ENCODE results near the gene HDAC4. TPM values are rescaled to one million over a fixed set of nuclear protein-coding genes. Genes with fewer than 3 reads are reported as not detected.

The HDAC4 gene
- total RNA-seq, 1 experiment from 2014 or later, result 32.0 TPM

- H3K4me1 ChIP-seq (ENCODE audit: insufficient read depth, low read length), result no peaks in the 10 kb centered on the region
- no peaks in the 10 kb centered on the region for H4K20me1 ChIP-seq (ENCODE audit: control insufficient read depth, insufficient read depth, insufficient read length)
- H3T11ph ChIP-seq (ENCODE audit: low read length), result no peak overlapping the region
- no peak overlapping the region for H3K14ac ChIP-seq (ENCODE audit: insufficient read depth, low read length)
- Mint-ChIP-seq H3K4me1 (no peaks in the 10 kb centered on the region), H3K27me3 (ENCODE audit: low read depth) (no peaks in the 10 kb centered on the region), H3K27ac (no peak overlapping the region), H3K9me3 (no peaks in the 10 kb centered on the region), H3K36me3 (ENCODE audit: insufficient read depth in 1 of 3, low read depth in 3 of 3) (peaks cover 14 to 52% (median 40%) of the 10 kb centered on the region in 3 experiments; a peak in 6 of 7 replicates), H3K4me3 (no peak overlapping the region)
- H4K5ac ChIP-seq (ENCODE audit: insufficient read length, low read depth, low read length), result no peak overlapping the region
- no peaks in the 10 kb centered on the region for H3K23me2 ChIP-seq (ENCODE audit: insufficient read length, low read depth, low read length, poor library complexity, severe bottlenecking)
- no peak overlapping the region for H2BK120ac ChIP-seq (ENCODE audit: low read depth, low read length, poor library complexity, severe bottlenecking)
- no peak for TF ChIP-seq CTCF (conservative IDR thresholded peaks at IDR 0.05)
- H2BK20ac ChIP-seq (ENCODE audit: low read depth, low read length, poor library complexity, severe bottlenecking), result no peak overlapping the region
- H3K79me2 ChIP-seq (ENCODE audit: insufficient read depth, low read length), result no peaks in the 10 kb centered on the region
- H2BK5ac ChIP-seq (ENCODE audit: insufficient read length, low read length), result no peak overlapping the region
- H3K4me2 ChIP-seq (ENCODE audit: insufficient read depth, insufficient read length, low read length), result no peak overlapping the region
- WGBS (ENCODE audit: extremely low coverage, insufficient read length, low lambda C conversion rate), result no CpG with 5 or more reads among the region's 23 CpGs
- H2BK12ac ChIP-seq (ENCODE audit: insufficient read length, low read depth, low read length), result no peak overlapping the region
- H3K9me3 ChIP-seq (ENCODE audit: control insufficient read depth, low read depth, low read length), result no peaks in the 10 kb centered on the region
- no peak overlapping the region for H3K9ac ChIP-seq (ENCODE audit: extremely low read depth, insufficient read length, low read length)
- H3K27me3 ChIP-seq (ENCODE audit: insufficient read depth, low read length), result no peaks in the 10 kb centered on the region
- H2AFZ ChIP-seq (ENCODE audit: low read length), result no peak overlapping the region
- H4K8ac ChIP-seq (replicated peaks; ENCODE audit: insufficient read length, low read depth, low read length), result no peak overlapping the region
- no peaks in the 10 kb centered on the region for H3K79me1 ChIP-seq (ENCODE audit: insufficient read depth, low read depth, low read length, poor library complexity, severe bottlenecking)
- H3K18ac ChIP-seq (ENCODE audit: insufficient read length, low read depth, low read length), result no peak overlapping the region
- no peak for DNase-seq
- no peak overlapping the region for H2AK5ac ChIP-seq (ENCODE audit: insufficient read length, low read length)
- H4K91ac ChIP-seq (ENCODE audit: insufficient read length, low read depth, low read length), result no peak overlapping the region
- H2BK15ac ChIP-seq (ENCODE audit: low read depth, low read length), result no peak overlapping the region
- H3K56ac ChIP-seq (ENCODE audit: insufficient read length, low read depth, low read length), result no peak overlapping the region
- H3K27ac ChIP-seq (ENCODE audit: insufficient read length, low read depth, low read length), result no peak overlapping the region
- no peak overlapping the region for H3K4ac ChIP-seq (ENCODE audit: low read depth, low read length)
- no peak overlapping the region for H3K23ac ChIP-seq (ENCODE audit: insufficient read length, low read depth, low read length)
Observed at GRCh38 chr2:239140346-239141020, 260.3 kb downstream of the HDAC4 start.
